Superior temporal gyrus (tissue), 1 donor: ENCODE data around the gene DIO3.

Experiments used
- DNase-seq: peaks from one replicate; pipeline ENCODE4 v3.0.0-alpha.2; 2016; ENCODE audit errors: extremely low spot score

DIO3 gene

GRCh38 chr14:101561145-101561896 lies at the start of gene DIO3:
TSS of gene DIO3 (plus strand) at chr14:101561495.
- DNase-seq, result no peak

- DNase-seq, result no peak
Measured at GRCh38 chr14:101511620-101512375, 49.5 kb upstream of the DIO3 start.

GRCh38 chr14:101512376-101512695 lies 49.0 kb upstream of the DIO3 start:
- no peak for DNase-seq

- DNase-seq, result no peak
Measured at GRCh38 chr14:101514136-101514535, 47.2 kb upstream of the DIO3 start.

GRCh38 chr14:101516401-101516800 lies 44.9 kb upstream of the DIO3 start:
- DNase-seq, result no peak

- DNase-seq, result no peak
Measured at GRCh38 chr14:101518611-101519473, 42.5 kb upstream of the DIO3 start.

GRCh38 chr14:101520621-101521472 lies 40.4 kb upstream of the DIO3 start:
- no peak for DNase-seq

GRCh38 chr14:101521473-101521915 lies 39.8 kb upstream of the DIO3 start:
- DNase-seq, result no peak

- DNase-seq, result no peak
Measured at GRCh38 chr14:101521978-101522377, 39.3 kb upstream of the DIO3 start.

GRCh38 chr14:101525640-101526527 lies 35.4 kb upstream of the DIO3 start:
- DNase-seq, result no peak

- no peak for DNase-seq
Measured at GRCh38 chr14:101527987-101528386, 33.3 kb upstream of the DIO3 start.

GRCh38 chr14:101529079-101529478 lies 32.2 kb upstream of the DIO3 start:
- DNase-seq, result no peak

GRCh38 chr14:101534198-101534597 lies 27.1 kb upstream of the DIO3 start:
- no peak for DNase-seq

GRCh38 chr14:101535232-101535631 lies 26.1 kb upstream of the DIO3 start:
- no peak for DNase-seq

- DNase-seq, result no peak
Measured at GRCh38 chr14:101535701-101536207, 25.5 kb upstream of the DIO3 start.

- DNase-seq, result no peak
Measured at GRCh38 chr14:101537286-101537685, 24.0 kb upstream of the DIO3 start.

GRCh38 chr14:101538878-101539277 lies 22.4 kb upstream of the DIO3 start:
- DNase-seq, result no peak

GRCh38 chr14:101539880-101540279 lies 21.4 kb upstream of the DIO3 start:
- DNase-seq, result no peak

GRCh38 chr14:101540481-101541462 lies 20.5 kb upstream of the DIO3 start:
- DNase-seq, result no peak
